ENCODE measurements around the gene FBXL19. TPM values are rescaled to one million over a fixed set of nuclear protein-coding genes. Genes with fewer than 3 reads are reported as not detected.

The FBXL19 gene
- total and polyA plus RNA-seq, 2 of the 8 experiments (the other 6 are each of a cell fraction or from before 2014, with no cell fraction given), result 47.2 to 72.2 TPM

- no peak for TF ChIP-seq CHD7 (IDR thresholded peaks at IDR 0.05; ENCODE audit: insufficient replicate concordance, low read length)
- no peak for TF ChIP-seq JUND (IDR thresholded peaks at IDR 0.05; ENCODE audit: low read length)
- TF ChIP-seq FOSL1 (IDR thresholded peaks at IDR 0.05; ENCODE audit: insufficient read depth, low read depth, low read length), result no peak
- TF ChIP-seq TAF7 (optimal IDR thresholded peaks at IDR 0.05; ENCODE audit: borderline replicate concordance, low read depth, low read length), result no peak
- no peak for TF ChIP-seq ATF2 (IDR thresholded peaks at IDR 0.05; ENCODE audit: low read length)
- no peak for TF ChIP-seq SIRT6 (IDR thresholded peaks at IDR 0.05; ENCODE audit: low read length)
- TF ChIP-seq CREB1 (IDR thresholded peaks at IDR 0.05), result no peak
- no peak for TF ChIP-seq E2F6 (IDR thresholded peaks at IDR 0.05)
- no peak for TF ChIP-seq HDAC2 (IDR thresholded peaks at IDR 0.05; ENCODE audit: borderline replicate concordance in 1 of 2, low read depth in 2 of 2, low read length in 2 of 2)
These were observed 69.0 kb downstream of the FBXL19 start (continued) for GRCh38 chr16:30992276-30992780.
